HG02763 (cell line): ENCODE data around the gene TPCN2.
A peak's percentile ranks its signal among the peaks of the same experiment; 100 is the strongest.
"Not testable (repeated sequence)": the region's sequence is repeated elsewhere in the genome, so short reads cannot be mapped to it uniquely, and the experiment has no call there.

Source experiments
- ATAC-seq: cut with Tn5 transposase; IDR thresholded peaks from one replicate; pipeline ENCODE4 v1.9.1; 2021; ENCODE audit warnings: mild to moderate bottlenecking, moderate library complexity; ENCODE audit not compliant: unreplicated experiment

TPCN2 gene

DNA sequence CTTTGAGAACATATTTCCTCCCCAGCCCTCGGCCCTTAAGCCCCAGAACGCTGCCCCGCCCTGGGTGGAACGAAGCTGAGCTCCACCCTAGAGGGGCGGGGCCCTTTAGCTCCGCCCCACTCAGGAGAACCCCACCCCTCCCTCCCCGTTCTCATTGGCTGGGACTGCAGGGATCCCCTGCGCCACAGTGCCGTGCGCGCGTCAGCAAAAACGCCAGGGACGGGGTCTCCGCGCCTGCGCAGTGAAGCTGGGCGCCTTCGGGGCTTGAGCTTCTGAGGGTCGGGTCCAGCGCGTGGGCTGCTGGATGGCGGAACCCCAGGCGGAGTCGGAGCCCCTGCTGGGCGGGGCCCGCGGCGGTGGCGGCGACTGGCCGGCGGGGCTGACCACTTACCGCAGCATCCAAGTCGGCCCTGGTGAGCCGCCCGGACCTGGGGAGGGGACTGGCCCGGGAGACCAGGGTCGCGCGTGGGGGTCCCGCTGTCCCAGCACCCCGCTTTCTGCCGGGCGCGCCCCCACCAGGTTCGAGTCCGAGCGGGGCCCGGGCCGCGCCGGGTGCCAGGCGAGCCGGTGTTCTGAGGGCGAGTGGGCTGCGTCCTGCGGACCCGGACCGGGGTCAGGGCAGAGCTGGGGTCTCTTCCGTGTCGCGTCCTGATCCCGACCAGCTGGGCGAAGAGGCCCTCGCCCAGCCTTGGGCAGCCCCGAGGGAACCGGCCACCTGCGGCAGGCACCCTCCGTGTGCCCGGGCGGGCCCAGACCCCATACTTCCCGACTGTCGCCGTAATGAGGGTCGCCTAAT is at the start of gene TPCN2:
Gene TPCN2 (plus strand): TSS at position 239 of the 796 bp plus-strand sequence. CDS start 66 bp downstream, at position 305.
- peak; percentile 81 for ATAC-seq

DNA sequence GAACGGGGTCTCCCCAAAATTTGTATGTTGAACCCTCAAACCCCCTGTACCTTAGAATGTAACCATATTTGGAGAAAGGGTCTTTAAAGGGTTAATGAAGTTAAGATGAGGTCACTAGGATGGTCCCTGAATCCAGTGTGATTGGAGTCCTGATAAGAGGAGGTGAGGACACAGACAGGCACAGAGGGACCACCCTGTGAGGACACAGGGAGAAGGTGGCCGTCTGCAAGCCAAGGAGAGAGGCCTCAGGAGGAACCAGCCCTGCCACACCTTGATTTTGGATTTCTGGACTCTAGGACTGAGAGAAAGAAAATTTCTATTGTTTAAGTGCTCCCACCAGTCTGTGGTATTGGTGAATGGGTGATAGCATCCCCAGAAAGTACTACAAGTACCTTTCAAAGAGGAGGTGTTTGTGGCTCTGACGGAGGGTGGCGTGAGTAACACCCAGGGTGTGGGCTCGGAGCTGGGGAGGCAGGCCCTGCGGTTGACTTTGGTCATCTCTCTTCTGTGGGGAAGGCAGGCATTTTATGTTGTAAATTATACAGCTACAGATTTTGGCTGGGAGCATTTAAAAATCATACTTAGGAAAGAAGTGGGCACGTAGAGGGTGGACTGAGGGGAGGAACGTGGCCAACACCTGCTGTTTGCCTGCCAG is 49.5 kb upstream of the TPCN2 start:
- no peak for ATAC-seq

DNA sequence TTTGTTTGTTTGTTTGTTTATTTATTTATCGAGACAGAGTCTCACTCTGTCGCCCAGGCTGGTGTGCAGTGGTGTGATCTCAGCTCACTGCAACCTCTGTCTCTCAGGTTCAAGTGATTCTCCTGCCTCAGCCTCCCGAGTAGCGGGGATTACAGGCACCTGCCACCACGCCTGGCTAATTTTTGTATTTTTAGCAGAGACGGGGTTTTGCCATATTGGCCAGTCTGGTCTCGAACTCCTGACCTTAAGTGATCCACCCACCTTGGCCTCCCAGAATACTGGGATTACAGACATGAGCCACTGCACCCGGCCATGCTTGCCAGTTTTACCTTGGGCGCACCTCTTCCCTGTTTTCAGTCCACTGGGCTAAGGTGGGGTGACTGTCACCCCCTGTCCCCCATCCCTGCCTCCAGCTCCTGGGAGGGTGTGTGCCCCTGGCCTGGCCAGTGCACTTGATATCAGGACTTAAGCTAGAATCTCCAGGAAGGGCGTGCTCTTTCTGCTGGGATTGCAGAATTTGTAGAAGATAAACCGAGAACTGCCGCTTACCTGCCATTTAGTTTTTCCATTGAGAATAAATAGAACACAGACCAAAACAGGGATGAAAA is 48.9 kb upstream of the TPCN2 start:
- ATAC-seq = not testable (repeated sequence)

GRCh38 chr11:69000391-69000790 is 48.3 kb upstream of the TPCN2 start:
- no peak for ATAC-seq

DNA sequence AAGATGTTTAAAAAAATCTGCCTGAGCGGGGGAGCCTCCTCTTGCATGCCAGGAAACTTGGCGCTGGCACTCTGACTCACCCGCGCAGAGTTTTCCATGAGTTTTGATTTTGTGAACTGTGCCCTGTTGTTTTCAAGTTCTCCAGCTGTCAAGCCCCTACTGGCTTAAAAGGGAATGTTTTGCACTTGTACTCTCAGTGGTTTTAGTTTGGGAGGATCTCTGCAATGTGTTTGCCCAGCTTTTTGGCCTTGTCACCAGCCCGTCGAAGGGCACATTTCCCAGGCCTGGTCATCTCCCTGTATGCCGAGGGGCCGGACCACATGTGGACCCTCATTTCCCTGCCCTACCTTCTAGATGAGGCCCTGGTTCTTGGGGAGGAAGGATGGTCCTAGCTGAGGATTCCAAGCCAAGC is 47.9 kb upstream of the TPCN2 start:
- no peak for ATAC-seq

- ATAC-seq = no peak
Observed at GRCh38 chr11:69001243-69002081, 47.3 kb upstream of the TPCN2 start.

GRCh38 chr11:69002110-69002569 is 46.6 kb upstream of the TPCN2 start:
- no peak for ATAC-seq

DNA sequence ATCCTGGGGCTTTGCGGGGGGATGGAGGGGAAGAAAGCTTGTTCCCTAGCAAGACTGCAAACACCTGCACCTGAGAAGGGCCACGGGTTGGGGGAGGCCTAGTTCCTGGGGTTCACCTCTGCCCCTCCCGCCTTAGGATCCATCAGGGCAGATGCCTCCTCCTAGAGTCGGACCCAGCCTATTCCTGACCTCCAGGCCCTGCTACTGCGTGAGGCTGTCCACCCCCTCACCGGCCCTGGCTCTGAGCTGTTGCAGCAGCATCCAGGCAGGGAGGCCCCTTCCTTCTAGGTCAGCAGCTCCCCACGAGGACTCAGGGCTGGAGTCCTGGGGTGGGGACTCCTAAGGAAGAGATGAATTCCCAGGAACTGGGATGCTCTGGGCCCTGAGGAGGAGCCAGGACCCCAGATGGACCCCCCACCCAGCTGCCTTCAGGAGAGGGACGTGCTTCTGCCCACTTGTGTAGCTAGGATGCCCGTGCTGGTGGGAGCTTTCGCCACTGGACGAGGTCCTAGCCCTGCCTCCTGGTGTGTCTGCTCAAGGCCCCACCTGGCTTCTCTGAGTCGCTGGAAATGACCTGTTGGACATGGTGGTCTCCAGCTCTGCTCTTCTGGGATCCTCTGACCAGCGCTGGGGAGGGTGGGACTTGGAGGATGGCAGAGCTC is 46.0 kb upstream of the TPCN2 start:
- ATAC-seq = no peak

DNA sequence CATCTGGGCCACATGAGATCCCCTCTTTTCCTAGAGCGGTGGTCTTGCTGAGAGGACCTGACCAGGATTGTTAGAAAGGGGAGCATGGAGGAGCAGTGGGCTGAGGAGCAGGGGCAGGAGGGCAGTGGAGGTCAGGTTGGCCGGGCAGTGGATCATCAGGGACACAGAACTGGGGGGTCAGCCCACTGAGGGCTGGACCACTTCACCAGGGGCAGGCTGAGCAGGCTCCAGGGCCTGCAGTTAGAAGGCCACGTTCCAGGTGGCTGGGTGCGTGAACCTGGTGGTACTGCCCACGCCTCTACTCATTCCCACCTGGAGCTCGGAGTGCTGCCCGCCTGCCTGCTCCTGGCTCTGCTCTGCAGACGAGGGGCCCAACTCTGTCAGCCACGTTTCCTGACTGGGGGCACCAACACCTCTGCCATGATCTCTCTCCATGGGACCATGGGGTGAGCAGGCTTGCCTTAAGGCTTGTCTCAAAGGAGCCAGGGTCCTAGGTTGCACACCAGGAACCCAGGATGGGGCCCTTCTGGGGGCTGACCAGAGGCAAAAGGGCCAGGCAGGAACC is 45.3 kb upstream of the TPCN2 start:
- no peak for ATAC-seq

DNA sequence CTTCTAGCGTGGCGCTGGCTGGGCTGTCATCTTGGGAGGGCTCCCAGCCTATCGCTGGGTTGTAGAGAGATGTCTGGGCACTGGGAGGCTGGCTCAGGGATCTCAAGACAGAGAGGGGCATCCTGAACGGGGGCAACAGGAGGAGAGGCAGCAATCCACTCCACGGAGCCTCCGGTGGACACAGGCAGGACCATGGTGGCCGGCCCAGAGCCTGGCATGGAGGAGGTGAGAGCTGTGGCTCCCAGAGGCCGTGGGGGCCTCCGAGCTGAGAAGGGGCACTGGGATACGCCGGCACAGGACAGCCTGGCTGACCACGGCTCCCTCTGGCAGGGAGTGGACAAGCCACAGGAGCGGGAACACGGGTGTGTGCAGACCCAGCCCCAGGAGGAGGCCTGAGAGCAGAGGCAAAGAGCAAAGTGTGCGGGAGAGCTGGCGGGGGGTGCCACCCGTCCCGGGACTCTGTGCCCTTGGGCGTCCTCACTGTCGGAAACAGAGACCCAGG is 44.8 kb upstream of the TPCN2 start:
- no peak for ATAC-seq

- ATAC-seq = no peak
Observed at GRCh38 chr11:69004411-69005182, 44.1 kb upstream of the TPCN2 start.

DNA sequence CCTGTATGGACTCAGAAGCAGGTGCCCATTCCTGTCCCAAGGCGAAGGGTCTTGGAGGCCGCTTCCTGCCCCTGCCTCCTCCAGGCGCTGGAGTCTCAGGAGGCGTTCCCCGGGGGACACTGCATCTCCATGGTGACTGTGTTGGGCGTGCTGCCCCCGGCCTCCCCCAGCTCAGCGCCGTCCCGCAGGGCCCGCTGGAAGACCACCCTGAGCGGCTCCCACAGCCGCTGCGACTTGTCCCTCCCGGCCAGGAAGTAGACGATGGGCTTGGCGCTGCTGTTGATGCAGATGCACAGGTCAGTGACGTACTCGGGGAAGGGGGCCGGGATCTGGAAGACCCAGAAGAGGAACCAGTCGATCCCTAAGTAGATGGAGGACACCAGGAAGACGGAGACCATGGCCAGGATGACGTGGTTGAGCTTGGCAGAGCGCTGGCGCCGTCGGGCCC is 43.5 kb upstream of the TPCN2 start:
- no peak for ATAC-seq

DNA sequence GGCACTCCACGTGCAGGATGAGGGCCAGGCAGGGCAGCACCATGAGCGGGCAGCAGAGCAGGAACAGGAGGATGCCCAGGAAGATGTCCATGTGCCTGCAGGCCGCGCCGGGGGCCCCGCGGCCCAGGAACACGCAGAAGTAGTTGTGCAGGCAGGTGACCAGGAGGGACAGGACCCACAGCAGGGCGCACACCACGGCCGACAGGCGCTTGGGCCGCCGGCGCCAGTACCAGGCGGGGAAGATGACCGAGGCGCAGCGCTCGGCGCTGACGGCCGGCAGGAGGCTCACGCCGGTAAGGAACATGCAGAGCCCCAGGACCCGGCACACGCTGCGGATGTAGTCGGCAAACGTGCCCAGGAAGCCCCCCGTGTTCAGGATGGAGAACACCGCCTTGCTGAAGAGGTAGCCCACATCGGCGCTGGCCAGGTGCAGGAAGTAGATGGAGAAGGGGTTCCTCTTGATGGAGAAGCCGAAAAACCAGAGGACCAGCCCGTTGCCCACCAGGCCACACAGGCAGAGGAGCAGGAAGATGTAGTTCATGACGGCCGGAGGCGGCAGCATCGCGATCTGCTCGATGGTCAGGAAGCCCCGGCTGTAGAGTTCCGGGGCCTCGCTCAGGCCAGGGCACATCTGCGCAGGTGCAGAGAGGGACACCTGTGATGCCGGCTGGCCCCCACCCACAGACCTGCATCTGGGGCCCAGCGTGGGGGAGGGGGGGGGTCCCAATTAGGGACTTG is 42.9 kb upstream of the TPCN2 start:
- ATAC-seq = no peak

GRCh38 chr11:69006816-69007215 is 41.9 kb upstream of the TPCN2 start:
- ATAC-seq = no peak

DNA sequence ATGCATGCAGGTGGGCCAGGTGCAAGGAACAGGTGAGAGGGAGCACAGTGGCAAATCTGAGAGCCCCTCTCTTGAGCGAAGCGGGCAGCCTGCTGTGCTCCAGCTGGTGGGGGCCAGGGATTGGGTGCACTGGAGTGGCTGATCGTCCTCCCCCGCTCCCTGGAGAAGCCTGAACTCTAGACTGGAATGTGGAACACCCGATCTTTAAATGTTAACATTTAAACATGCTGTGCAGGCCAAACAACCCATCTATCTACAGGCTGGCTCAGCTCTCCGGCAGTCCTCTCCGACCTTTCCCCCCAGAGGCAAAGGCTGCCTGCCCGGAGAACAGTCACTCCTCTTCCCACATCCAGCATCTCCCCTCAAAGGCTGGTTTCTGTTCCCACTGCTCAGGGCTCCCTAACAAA is 40.8 kb upstream of the TPCN2 start:
- ATAC-seq = no peak

GRCh38 chr11:69008737-69009440 is 39.8 kb upstream of the TPCN2 start:
- no peak for ATAC-seq

GRCh38 chr11:69009441-69010211 is 39.1 kb upstream of the TPCN2 start:
- ATAC-seq = no peak
